HG02759 (cell line): Measurements from ENCODE around the gene SLC37A2.
"Not testable (repeated sequence)": the region's sequence is repeated elsewhere in the genome, so short reads cannot be mapped to it uniquely, and the experiment has no call there.

Source experiments
- ATAC-seq: cut with Tn5 transposase; IDR thresholded peaks from one replicate; pipeline ENCODE4 v1.9.1; 2021; ENCODE audit warnings: mild to moderate bottlenecking, moderate library complexity; ENCODE audit not compliant: unreplicated experiment

Gene SLC37A2

DNA sequence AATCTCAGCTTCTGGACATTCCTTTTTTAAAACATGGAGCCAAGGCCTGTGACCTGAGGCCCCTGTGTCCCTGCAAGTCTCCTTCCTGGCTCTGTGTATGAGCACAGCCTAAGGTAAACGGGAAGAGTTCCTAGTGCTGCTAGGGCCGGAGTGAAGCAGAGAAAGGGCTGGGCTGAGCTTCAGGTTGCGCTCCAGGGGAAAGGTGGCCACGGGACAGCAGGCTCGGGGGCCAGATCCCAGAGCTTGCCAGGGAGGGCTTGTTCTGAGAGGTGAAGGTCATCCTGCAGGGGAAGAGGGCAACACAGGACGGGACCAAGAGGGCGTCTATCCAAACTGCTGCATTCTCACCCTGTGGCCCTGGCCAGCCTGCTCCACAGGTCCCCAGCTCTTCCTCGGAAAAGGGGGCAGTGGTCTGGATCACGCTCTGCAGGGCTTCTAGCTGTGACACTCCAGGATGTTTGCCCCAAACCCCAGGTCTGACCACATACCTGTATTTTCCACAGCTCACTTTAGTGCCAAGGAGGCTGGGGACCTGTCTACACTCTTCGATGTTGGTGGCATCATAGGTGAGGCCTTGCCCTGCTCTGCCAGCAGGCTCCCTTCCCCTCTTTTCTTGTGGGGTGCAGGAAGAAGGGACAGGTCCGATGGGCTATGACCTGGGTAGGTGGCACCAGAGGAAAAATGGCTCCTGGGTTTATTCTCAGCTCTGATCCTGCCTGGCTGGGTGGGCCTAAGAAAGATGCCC is 20.4 kb downstream of the SLC37A2 start:
- ATAC-seq: no peak

DNA sequence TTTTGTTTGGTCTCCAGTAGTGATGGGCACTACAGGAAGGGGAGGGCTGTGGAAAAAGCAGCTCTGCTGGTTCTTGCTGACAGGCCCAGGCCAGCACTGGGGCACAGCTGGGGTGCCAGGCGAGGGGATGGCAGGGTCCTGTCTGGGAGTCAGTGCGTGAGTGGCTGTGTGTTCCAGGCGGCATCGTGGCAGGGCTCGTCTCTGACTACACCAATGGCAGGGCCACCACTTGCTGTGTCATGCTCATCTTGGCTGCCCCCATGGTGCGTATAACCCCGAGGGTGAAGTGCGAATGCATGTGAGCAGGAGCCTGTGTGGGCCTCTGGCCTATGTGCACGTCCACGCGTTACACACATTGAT is 20.9 kb downstream of the SLC37A2 start:
- no peak for ATAC-seq

DNA sequence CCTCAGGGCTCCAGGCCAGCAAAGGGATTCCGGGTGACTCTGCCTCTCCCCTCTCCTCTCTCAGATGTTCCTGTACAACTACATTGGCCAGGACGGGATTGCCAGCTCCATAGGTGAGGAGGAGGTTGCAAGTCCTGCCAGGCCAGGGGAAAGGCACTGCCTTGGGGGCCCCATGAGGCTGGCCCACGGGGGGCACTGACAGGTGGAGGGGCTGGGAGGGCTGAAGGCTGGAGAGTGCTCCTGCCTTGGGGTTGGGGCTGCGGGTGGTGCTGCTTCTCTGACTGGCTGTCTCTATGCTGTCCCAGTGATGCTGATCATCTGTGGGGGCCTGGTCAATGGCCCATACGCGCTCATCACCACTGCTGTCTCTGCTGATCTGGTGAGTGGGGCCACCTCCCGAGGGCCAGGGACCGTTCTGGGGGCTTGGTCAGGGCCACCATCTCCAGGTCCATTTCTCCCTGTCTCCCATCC is 21.7 kb downstream of the SLC37A2 start:
- ATAC-seq: no peak

DNA sequence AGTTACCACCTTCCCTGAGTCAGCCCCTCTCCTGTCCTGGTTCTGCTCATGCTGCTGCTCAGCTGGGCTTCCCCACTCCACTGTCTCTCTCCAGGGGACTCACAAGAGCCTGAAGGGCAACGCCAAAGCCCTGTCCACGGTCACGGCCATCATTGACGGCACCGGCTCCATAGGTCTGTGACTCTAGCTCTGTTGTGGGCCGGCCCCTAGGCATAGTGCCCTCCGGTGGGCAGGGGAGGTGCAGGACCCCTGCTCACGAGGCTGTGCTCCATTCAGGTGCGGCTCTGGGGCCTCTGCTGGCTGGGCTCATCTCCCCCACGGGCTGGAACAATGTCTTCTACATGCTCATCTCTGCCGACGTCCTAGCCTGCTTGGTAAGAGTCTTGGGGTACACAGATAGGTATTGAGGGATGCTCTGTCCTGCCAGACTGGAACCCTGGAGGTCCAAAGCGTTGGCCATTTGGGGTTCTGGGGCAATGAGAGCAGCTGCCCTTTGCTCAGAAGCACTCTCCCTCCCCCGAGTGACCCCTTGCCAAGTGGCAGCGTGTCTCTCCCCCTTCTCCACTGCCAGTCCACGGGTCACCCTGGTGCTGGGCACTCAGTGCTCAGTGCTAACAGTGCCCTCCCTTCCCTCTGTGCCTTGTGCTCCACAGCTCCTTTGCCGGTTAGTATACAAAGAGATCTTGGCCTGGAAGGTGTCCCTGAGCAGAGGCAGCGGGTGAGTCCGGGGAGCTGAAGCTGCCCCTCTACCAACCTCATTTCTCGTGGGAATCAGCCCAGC is 22.4 kb downstream of the SLC37A2 start:
- no peak for ATAC-seq

DNA sequence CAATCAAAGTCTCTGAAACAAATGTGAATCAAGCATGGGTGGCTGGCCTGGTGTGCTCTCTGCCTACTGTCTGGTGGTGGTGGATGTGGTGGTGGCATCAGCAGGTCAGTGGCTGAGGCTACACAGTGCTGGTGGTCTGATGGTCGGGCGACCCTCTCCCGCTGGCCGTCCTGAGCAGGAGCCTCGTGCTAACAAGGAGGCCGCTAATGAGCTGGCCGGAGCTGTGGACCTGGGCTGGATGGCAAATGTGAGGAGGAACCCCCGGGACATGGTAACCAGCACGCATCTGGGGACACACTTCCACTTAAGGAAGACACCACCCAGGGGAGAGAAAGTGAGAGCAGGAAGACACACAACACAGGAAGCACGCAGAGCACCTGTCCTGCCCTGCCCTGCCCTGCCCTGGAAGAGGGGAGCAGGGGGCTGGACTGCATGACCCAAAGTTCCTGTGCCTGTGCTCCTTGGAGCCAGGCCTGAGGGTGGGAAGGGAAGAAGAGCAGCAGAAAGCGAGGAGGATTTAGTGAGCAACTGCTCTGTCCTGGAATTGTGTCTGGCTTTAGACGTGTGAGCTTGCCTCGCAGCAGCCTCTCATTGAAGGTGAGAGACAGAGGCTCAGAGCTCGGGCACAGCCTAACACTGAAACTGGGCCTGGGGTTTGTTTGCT is 23.7 kb downstream of the SLC37A2 start:
- no peak for ATAC-seq

DNA sequence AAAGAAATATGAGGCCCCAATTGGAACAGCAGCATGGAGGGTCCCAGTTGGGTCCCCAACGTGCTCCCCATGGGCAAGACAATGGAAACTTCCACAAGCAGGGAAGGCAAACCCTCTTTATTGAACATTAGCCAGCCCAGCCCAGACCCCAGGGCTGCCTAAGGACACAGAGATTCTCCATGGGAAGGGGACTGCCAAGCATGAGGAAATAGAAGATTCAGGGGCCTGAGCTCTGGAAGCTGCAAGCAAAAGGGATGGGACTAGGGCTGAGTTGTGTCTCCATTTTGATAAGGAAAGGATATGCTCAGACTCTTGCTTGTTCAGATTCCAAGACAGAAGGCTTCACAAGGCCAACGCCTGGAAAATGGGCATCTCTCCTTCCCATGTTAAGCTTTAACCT is 25.0 kb downstream of the SLC37A2 start:
- no peak for ATAC-seq

DNA sequence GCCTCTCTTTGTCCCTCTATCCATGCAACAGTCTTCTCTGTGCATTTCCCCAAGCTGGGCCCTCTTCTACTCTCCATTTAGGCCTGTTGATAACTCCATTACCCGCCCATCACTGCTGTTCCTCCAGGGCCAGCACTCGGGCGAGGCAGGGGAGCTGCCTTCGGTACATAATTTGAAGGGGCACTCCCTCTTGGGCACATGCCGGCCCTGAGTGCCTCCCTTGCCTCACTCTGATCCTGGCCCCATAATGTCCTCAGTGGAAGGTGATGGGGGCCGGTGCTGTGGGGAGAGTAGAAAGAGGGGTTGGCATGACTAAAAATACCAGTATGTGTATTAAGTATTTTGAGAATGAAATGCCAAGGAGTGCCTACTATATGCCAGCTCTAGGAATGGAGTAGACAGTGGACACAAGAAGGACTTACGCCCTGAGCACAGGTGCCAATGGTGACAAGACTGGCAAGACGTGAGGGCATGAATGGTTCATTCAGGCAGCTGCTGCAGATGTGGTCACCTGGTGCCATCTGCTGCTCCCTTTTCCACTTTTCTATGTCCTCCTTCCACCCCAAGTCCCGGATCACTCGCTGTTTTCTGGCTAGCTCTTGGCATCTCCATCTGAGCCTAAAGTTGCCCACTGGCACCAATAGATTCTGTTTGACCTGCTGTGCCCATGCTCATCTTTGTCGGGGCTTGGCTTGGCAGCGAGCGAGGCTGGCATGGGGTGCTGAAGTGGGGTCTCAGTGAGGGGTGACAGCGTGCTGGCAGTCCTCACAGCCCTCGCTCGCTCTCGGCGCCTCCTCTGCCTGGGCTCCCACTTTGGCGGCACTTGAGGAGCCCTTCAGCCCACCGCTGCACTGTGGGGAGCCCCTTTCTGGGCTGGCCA is 25.7 kb downstream of the SLC37A2 start:
- no peak for ATAC-seq

DNA sequence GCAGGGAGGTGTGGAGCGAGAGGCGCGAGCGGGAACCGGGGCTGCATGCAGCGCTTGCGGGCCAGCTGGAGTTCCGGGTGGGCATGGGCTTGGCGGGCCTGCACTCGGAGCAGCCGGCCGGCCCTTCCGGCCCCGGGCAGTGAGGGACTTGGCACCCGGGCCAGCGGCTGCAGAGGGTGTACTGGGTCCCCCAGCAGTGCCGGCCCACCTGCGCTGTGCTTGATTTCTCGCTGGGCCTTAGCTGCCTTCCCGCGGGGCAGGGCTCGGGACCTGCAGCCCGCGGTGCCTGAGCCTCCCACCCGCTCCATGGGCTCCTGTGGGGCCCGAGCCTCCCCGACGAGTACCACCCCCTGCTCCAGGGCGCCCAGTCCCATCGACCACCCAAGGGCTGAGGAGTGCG is 26.4 kb downstream of the SLC37A2 start:
- ATAC-seq: not testable (repeated sequence)

DNA sequence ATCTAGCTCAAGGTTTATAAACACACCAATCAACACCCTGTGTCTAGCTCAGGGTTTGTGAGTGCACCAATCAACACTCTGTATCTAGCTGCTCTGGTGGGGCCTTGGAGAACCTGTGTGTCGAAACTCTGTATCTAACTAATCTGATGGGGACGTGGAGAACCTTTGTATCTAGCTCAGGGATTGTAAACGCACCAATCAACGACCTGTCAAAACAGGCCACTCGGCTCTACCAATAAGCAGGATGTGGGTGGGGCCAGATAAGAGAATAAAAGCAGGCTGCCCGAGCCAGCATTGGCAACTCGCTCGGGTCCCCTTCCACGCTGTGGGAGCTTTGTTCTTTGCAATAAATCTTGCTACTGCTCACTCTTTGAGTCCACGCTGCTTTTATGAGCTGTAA is 27.0 kb downstream of the SLC37A2 start:
- ATAC-seq: not testable (repeated sequence)

DNA sequence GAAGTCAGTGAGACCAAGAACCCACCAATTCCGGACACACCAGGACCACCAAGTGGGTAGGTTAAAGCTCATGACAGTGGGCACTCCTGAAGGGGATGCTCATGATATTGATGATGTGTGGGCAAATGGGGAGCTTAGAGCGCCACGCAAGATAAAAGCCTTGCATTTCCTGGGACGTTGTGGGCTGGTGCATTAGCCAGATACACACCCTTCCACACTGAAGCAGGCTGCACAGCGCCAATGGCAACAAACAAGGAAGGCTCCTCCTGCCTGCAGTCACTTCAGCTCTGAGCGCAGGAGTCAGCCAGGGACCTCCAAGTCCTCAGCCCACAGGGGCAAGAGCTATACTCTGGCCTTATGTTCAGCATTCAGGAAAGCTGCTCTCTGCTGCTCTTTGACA is 27.7 kb downstream of the SLC37A2 start:
- no peak for ATAC-seq

DNA sequence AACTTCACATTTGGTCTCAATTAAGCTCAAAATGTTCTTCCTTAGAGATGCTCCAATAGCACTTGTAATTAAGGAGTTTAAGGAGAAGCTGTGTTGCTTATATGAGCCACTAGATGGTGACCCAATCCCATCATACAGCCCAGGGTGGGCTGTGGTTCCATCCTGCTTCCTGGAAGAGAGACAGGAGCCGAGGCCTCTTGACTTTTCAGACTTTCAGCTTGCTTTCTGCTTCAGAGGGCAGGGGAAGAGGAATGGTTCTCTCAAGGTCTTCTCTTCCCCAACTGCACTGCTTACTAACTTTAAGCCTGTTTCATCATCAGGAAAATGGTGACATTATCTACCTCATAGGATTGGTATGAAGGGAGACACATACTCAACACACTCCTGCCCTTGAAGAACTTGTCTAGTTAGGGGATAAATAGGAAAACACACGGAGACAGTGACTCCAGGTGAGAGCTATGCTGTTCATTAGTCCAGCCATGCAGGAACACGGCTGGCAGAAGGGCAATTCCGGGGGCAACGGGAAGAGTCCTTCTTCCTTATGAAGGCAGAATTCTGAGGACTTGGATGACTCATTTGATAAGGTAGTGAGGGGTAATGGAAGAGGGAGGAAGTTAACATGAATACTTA is 28.3 kb downstream of the SLC37A2 start:
- no peak for ATAC-seq

DNA sequence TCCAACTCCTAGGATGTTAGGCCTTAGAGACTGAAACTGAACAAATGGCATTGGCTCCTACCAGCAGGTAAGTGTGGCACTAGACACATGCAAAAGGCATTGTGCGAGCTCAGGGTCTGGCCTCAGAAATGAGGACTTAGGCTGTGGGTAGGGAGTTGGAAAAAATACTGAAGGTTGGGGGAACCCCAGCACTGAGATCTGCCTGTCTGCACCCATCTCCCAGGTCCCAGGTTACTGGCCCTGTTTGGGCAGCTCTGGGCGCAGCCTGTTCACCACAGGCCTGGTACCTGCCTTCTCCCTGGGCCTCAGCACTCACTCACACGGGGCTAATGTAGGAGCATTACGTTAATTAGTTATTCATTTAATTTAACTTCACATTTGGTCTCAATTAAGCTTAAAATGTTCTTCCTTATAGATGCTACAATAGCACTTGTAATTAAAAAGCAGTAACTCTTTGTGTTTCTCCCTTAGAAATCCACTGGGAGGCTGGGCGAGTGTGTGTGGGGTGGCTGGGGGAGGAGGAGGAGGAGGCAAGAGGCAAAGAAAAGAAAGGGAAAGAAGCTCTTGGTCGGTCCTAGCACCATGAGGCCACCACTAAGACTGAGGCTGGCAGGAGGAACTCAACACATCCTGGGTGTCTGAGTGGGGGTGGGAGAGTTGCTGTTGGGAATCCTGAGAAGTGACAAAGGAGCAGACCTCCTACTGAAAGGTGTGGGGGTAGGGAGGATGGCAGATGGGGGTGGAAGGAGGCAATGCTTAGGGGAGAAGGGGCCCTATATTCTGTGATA is 29.0 kb downstream of the SLC37A2 start:
- no peak for ATAC-seq

DNA sequence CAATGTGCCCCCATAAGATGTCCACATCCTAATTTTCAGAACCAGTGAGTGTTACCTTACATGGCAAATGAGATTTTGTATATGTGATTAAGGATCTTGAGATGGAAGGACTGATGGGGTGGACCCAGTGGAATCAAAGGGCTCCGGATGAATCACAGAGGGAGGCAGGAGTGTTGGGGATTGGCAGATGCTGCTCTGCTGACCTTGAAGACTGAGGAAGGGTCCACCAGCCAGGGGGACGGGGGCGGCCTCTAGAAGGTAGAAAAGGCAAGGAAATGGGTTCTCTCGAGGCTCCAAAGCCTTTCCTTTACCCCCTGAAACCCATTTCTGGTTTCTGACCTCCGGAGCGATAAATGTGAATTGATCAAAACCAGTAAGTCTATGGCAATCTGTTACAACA is 29.6 kb downstream of the SLC37A2 start:
- ATAC-seq: no peak

DNA sequence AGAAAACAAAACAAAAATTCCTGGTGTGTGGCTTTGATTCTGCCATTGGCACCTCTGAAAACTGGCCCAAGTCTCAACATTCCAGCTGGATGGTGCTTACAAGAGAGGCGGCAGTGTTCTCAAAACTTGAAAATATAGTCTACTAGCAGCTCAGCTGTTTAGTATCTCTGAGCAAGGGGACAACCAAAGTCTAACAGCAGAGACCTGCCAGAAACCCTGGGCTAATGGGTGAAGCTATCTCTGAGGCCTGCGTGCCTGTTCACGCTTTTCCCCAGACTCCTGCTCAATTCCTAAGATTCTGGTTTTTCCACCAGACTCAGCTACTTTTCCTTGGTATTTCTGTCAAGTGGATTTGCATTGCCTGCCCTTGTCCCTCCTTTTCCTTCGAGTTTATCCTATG is 30.4 kb downstream of the SLC37A2 start:
- no peak for ATAC-seq

DNA sequence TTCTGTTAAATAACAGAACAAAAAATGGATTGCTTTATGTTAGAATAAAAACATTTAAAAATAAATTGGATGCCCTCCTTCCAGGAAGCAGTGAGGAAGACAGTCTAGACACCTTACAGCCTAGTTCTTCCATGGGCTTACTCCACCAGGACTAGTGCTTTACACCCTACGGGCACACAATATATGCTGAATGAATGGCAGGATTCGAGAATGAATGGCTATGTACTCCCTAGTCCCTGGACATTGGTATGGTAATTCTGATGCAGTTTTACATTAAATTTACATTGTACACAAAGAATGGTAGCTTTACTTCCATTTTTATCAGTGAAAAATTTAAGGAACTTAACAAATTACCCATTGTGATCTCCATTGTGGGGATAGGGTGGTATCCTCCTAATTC is 31.6 kb downstream of the SLC37A2 start:
- ATAC-seq: no peak

DNA sequence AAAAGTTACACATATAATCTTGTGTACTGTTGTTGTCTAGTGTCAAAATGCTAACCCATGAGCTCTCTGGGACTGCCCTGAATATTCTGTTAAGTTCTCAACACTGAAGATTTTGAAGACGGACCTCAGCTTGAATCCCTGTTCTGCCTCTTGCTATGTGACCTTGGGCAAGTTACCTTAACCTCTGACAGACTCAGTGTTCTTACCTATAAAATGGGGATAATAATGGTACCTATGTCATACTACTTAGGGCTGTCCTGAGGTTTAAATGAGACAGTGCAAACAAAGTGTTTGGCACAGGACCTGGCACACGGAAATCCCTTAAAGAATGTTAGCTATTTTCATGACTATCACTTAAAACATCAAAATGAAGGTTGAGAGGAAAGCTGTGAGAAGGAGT is 37.0 kb downstream of the SLC37A2 start:
- no peak for ATAC-seq

DNA sequence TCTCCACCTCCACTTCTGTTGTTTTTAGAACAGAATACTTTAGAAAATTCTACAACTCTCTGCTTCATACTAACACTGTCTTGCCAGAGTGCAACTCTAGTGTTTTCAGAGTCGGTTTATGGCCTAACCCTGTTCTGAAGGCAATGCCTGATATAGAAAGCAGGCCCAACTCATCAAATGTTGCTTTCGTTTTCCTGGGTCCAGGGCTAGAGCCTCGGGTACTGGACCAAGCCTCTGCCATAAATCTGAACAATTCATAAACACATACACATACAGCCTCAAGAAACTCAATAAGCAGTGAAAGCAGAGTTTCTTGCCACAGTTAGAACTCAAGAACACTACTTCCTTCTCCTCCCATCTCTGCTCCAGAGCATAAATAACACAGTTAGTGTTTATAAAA is 38.5 kb downstream of the SLC37A2 start:
- ATAC-seq: no peak

DNA sequence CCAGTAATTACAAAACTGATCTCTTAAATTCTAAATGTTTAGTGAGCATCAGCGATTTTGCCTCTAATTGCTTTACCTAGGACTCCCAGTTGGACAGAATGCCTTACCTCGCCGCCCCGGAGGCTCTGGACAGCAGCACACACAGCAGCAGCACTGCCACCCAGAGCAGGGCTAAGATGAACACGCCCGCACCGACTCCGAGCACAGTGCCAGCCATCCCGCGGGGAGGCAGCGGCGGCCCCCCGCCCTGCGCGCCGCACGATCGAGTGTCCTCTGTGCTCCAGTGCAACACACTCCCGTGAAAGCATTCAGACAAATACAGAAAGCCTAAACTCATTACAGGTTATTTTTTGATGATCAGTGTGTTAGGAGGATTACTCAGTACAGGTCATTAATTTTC is 38.9 kb downstream of the SLC37A2 start:
- ATAC-seq: no peak

DNA sequence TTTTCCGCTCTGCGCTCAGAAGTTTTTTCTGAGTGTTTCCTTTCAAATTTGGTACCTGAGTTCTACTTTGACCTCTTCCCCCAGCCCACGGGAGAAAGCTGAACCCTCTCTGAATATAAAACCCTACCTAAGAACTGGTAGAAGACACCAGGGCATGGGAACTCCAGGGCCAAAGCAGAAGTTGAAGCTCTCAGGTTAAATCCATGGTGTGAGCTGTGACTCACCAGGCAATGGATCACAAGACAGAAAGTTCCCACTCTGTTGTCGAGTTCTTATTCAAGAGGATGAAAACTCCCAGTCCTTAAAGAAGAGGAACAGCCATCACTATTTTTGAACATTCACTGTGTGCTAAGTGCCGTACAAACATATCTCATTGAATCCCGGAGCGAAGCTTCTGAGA is 39.4 kb downstream of the SLC37A2 start:
- ATAC-seq: no peak

DNA sequence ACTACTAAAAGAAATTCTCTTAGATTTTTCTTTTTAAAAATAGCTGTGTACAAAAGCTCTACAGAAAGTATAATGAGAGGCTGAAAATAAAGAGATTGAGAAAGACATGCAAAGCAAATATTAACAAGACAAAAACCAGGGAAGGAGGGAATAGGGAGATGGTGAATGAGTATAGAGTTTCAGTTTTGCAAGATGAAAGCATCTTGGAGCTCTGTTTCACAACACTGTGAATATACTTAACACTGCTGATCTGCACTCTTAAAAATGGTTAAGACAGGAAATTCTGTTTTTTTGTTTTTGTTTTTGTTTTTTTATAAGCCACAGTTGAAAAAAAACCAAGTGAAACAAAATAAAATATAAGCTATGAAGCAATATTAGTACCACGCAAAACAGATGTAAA is 42.8 kb downstream of the SLC37A2 start:
- ATAC-seq: no peak
